Activated CD4-positive, alpha-beta T cell treated with anti-CD3 and anti-CD28 coated beads, Interleukin-2, amount 50 U/mL, for 4 hours (primary cell): ENCODE measurements around the gene NT5DC1.

ENCODE experiments used
- DNase-seq, 2 experiments: peaks; one replicate each; pipeline ENCODE4 v3.0.0-alpha.2; 2020

The NT5DC1 gene

DNA sequence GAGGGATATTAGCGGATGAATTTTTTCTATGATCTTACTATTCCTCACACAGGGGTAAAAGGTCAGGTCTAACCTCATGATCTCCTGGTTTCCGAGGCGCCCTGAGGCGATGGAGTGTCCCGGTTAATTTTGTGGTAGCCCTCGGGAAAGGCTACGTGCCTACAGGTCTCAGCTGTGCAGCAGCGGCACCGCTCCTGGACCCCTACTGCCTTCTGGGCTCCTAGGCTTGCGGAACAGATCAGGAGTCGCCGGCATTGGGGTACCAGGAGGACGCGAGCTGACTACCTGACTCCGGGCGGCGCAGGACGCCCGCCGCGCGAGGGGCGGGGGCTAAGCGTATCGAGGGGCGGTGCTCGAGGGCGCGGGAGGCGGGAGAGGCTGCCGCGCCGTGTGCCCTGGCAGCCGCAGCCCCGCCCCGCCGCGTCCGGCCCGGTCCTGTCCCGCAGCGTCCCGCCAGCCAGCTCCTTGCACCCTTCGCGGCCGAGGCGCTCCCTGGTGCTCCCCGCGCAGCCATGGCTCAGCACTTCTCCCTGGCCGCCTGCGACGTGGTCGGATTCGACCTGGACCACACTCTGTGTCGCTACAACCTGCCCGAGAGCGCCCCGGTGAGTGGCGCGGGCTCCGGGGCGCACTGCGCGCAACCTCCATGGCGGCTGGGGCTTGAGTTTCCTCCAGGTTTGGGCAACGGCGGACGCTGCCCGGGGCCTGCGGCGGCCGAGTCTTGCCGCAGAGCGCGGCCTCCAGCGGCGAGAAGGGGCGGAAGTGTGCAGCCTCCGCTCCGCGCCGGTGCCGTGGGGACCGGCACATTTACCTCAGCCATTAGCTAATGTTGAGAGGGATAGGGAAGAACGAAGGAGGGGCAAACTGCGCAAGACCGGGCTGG lies at the start of gene NT5DC1:
Gene NT5DC1, plus strand, starts transcription at position 435 of the 883 bp plus-strand sequence. Its CDS starts 78 bp downstream, at position 513.
- peak; percentile 76 to 77 for DNase-seq

GRCh38 chr6:116051244-116051643 lies 49.4 kb upstream of the NT5DC1 start:
- DNase-seq, result no peak

DNA sequence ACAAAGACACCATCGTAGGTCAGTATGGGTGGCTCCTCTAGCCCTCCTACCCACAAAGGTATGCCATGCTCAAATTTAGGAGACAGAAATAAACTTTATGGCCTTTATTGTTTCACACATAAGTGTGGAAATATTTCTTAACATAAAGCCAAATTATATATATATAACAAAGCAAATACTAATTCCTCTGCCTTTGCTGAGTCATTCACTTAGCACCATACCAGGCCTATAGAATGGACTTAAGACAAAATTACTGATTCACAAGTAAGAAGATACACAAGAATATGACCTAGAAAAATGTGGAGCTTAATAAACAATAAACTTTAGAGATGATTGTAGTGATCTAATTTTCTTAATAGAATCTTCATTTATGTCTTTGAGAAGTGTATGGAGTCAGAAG lies 45.1 kb upstream of the NT5DC1 start:
- DNase-seq, result no peak

- DNase-seq, result no peak
Measured at GRCh38 chr6:116057766-116058165, 42.9 kb upstream of the NT5DC1 start.

GRCh38 chr6:116059713-116060571 lies 40.7 kb upstream of the NT5DC1 start:
- no peak for DNase-seq

GRCh38 chr6:116060572-116061283 lies 39.9 kb upstream of the NT5DC1 start, which contains the start of gene FRK:
FRK (minus strand) TSS chr6:116060891; CDS start chr6:116060311, 580 bp downstream.
- DNase-seq, result no peak

GRCh38 chr6:116062496-116062895 lies 38.2 kb upstream of the NT5DC1 start:
- no peak for DNase-seq

DNA sequence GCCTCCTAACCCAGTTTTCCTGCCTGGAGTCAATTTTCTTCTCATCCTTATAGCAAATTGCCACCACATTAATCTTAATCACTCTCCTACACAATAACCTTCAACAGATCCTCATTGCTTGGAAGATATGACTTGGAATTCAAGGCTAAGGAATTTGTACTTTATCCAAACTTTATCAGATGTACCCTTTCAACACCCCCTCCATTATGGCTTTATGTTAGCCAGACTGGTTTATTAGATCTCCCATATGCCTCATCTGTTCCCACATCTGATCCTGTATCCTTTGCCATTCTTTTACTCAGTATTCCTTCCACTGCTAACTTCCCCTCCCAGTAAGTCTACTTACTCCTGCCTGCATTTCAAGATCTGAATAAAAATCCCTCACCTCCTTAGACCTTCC lies 36.0 kb upstream of the NT5DC1 start:
- no peak for DNase-seq

GRCh38 chr6:116066789-116067188 lies 33.9 kb upstream of the NT5DC1 start:
- no peak for DNase-seq

DNA sequence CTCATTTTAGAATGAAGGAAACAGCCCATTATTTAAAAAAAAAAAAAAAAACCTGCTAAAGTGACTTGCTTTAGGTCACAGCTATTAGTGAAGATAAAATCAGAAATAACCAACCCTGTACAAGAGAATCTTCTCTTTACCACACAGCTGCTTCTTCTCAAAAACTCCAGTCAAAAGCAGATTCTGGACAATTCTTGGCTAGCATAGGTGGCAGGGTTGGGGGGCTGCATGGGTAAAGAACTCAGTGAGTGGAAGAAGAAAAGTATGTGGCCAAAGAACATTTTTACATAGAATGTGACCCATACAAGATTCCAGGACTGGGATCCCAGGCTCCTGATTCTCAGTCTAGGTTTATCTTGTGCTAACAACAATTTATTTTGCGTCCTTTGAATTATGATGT lies 30.6 kb upstream of the NT5DC1 start:
- no peak for DNase-seq

DNA sequence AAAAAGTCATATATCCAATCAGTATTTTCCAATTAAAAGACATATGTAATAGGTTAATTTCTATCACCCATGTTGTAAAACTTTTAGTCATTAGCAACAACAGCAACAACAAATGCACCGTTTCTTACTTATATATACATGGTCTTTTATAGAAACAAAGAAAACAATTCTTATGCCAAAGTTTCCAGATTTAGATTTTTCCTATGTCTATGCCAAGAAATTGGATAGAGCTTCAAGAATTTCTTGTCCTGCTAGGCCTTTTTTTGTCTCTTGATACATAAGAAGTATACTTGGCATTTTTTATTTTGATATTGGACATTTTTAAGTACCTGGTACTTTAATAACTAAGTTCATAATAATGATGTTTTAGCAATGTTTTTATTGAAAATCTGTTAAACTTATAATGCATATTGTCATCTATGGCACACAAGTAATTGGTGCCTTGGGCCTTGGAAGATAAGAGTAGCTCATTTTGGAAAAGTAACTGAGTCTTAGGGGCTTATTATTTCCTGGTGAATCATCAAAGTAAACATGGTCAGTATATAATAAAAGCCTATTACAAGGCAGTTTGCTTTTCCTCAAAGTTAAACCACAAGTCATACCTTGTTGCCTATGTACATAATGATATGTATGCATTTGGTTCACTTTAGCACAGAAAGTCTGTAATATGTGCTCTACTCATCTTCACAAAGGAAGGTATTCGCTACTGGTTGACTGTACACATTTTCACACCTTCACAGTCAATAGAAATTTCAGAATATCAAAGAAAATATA lies 29.9 kb upstream of the NT5DC1 start:
- no peak for DNase-seq

DNA sequence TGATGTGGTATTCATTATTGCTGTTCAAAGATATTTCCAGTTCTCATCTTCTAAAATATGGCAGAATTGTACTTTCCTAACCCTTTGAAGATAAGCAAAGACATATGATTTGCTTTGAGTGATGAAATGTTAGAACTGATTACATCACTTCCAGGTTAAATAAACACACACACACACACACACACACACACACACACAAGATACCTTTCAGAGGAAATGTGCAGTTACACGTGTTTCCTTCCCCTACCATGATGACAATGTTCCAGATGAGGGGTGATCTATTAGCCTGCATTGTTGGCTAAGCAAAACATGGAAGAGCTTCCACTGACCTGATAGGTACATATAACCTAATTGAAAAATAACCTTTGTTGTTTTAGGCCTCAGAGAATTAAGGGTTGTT lies 28.3 kb upstream of the NT5DC1 start:
- no peak for DNase-seq

GRCh38 chr6:116073765-116074440 lies 26.8 kb upstream of the NT5DC1 start:
- no peak for DNase-seq

DNA sequence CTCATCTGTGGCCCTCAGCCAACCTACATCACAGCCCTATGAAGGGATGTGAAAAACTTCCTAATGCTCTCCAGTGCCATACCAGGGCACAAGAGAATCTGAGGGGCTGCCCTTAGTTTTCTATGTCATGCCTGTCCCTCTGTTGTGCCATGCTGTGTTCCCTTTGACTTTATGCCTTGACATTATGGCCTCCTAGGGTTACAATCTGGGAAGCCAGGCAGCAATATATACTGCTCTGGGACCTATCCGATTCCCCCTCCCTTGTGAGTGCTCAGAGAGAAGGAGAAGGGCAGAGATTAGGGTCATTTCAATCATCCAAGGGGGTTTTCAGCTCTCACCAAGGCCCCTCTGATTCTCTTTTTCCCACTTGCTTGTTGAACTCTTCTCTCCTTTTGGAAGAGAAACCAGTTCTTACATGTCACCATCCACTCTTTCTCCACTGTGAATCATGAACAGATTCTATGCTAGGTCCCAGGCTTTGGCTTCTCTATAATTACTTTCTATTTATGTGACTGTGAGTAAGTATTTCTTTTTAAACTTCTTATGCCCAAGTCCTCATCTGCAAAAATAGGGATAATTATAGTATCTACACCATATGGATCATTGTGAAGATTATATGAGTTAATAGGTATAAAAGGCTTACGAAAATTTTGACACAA lies 25.8 kb upstream of the NT5DC1 start:
- DNase-seq, result no peak

- no peak for DNase-seq
Measured at GRCh38 chr6:116078522-116078921, 22.1 kb upstream of the NT5DC1 start.

GRCh38 chr6:116078945-116079344 lies 21.7 kb upstream of the NT5DC1 start:
- no peak for DNase-seq

GRCh38 chr6:116083052-116083451 lies 17.6 kb upstream of the NT5DC1 start:
- no peak for DNase-seq

- no peak for DNase-seq
Measured at GRCh38 chr6:116084284-116084683, 16.4 kb upstream of the NT5DC1 start.

- no peak for DNase-seq
Measured at GRCh38 chr6:116087437-116088027, 13.1 kb upstream of the NT5DC1 start.

- DNase-seq, result no peak
Measured at GRCh38 chr6:116088946-116089345, 11.7 kb upstream of the NT5DC1 start.

DNA sequence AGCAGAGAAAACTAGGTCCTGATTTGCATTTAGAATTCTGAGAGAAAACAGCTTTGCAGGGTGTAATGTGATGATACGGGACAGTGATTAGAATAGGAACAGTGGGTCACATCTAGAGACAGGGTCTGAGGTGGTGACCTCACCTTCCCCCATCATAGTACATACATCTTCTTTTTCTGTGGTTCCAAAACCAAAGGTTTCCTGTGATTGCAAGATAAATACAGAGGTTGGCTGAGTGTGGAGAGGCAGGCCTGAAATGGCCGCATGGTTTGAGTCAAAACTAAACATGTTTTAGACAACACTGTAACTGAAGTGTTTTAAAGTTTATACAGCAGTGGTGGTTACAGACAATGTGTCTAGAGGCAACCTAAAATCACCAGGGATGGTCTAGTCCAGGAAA lies 10.4 kb upstream of the NT5DC1 start:
- no peak for DNase-seq
